Transverse colon (tissue), 4 donors: ENCODE results near the gene FAHD2A. TPM values are rescaled to one million over a fixed set of nuclear protein-coding genes. Genes with fewer than 3 reads are reported as not detected.
"Not testable (repeated sequence)": the region's sequence is repeated elsewhere in the genome, so short reads cannot be mapped to it uniquely, and the experiment has no call there.

Source experiments
- DNase-seq: peaks from one replicate; pipeline ENCODE4 v3.0.0-alpha.2; 2019
- H3K27ac ChIP-seq, 4 donors: fragments of 200-600 bp; sonication (generic); 2 replicates each; pipeline ENCODE4 v1.5.1; 2016 to 2018; ENCODE audit warnings: inconsistent platforms in 4 of 4
- H3K27me3 ChIP-seq: fragments of 200-600 bp; sonication (generic); 2 replicates; pipeline ENCODE4 v1.5.1; 2017; ENCODE audit warnings: inconsistent platforms
- H3K36me3 ChIP-seq, 4 donors: fragments of 200-600 bp; sonication (generic); 2 replicates each; pipeline ENCODE4 v1.5.1; 2017 to 2019; ENCODE audit warnings: inconsistent platforms in 4 of 4
- H3K4me1 ChIP-seq, 4 donors: fragments of 200-600 bp; sonication (generic); 2 replicates each; pipeline ENCODE4 v1.5.1; 2017 to 2020; ENCODE audit warnings: inconsistent platforms in 4 of 4
- H3K4me3 ChIP-seq, 4 donors: fragments of 200-600 bp; sonication (generic); 1 replicate in 1 of 4; 2 replicates in 3 of 4; pipeline versions ENCODE4 v1.5.1 to v1.6.1; 2017 to 2019; ENCODE audit warnings: inconsistent platforms in 4 of 4
- H3K9me3 ChIP-seq, 2 donors: fragments of 200-600 bp; sonication (generic); 2 replicates each; pipeline ENCODE4 v1.5.1; 2017 to 2019; ENCODE audit warnings: inconsistent platforms in 2 of 2
- WGBS, 2 donors: methylation state at CpG; one replicate each; pipeline ENCODE4 v1.1.5; 2018; ENCODE audit warnings: low coverage in 1 of 2; 5-methylcytosine and 5-hydroxymethylcytosine counted together
- in situ Hi-C, 4 donors: fragments of 200-750 bp; cut with MboI; loops; one replicate each; pipeline versions ENCODE4 v1.15.0 to v1.15.1; 2017; ENCODE audit warnings: low sequenced_read_pairs in 3 of 4, low pct_ligation_motif_present in 1 of 4, low pct_unique_long_range_greater_than_20kb in 1 of 4
- intact Hi-C: fragments of 100-400 bp; cut with DNase I; formaldehyde crosslinking; loops from one replicate; pipeline ENCODE4 v1.15.1; 2023; ENCODE audit warnings: low total_unique reads
- total RNA-seq, 4 donors: library from RNA; depleted of rRNA; stranded (reverse); fragments of >200 nt; gene quantifications; one replicate each; pipeline ENCODE4 v1.1.0, GENCODE V29; 2016

The FAHD2A gene
- total RNA-seq, 4 donors from 2014 or later, result 29.9 to 134 (median 42.7) TPM

DNA sequence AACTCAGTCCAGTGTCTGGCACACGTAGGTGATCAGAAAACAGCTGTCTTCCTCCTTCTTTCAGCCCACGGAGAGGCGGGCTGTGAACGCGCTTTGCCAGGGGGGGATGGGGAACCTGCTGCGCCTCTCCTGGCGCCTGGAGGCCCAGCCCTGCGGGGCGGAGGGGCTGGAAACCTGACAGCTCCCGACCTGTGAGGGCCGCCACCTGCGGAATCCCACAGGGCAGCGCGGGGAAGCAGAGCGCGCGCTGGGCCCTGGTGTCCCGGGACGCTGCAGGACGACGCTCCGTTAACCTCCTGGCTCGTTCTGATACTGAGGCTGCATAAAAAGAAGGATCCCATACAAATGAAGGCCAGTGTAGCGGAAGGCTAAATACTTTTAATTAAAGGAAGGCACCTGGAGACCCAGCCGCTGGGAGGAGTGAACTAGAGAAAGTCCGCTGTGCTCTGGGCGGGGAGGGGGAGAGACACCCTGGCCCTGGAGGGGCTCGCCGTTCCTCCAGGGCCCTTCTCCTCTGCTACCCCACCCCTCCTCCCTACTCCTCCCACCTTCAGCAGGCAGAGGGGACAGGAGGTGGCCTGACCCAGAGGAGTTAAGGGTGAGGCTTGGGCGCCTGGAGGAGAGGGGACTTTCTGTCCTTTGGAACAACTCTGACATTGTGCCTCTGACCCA lies 24.8 kb downstream of the FAHD2A start:
- H3K4me3 ChIP-seq, H3K27me3 ChIP-seq, H3K36me3 ChIP-seq, H3K9me3 ChIP-seq, intact Hi-C loops, in situ Hi-C loops, H3K27ac ChIP-seq, DNase-seq, H3K4me1 ChIP-seq: not testable (repeated sequence)
- WGBS, 2 donors, result 53% methylated on average over 5 of the region's 30 CpGs; no CpG with 5 or more reads in 1 of the 2 donors

DNA sequence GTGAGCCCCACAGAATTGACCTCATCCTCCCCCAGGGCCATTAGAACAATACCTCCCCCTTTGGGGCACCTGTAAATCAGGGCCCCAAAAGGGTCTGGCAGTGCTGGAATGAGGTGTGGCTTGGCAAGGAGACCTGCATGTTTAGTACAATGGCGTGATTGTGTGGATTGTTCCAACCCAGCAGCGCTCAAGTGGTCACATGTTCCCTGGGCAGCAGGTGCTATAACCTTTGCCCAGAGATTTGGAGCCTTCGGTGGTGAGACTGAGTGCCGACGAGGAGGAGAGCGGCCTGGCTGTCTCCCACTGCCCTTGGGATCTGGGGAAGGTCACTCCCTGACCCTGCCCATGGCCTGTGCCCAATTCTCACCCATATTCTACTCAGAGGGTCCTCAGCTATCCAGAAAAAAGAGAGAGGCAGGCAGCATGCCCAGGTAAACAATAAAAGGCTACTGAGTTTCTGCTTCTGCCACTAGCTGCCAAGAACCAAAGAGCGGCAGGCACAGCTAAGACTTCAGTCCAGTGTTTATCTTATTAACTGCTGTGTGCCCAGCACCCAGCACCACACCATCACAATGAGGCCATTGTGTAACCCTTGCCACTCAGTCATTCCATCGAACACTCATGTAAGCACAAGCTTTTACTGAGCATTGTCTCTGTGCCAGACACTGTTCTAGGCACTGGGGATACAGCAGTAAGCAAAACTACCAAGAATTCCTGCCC lies 27.4 kb downstream of the FAHD2A start:
- intact Hi-C loops, H3K27ac ChIP-seq, in situ Hi-C loops, H3K4me3 ChIP-seq, H3K4me1 ChIP-seq, DNase-seq, H3K36me3 ChIP-seq, H3K27me3 ChIP-seq, H3K9me3 ChIP-seq: not testable (repeated sequence)
- WGBS, 2 donors, result no CpG with 5 or more reads among the region's 8 CpGs

DNA sequence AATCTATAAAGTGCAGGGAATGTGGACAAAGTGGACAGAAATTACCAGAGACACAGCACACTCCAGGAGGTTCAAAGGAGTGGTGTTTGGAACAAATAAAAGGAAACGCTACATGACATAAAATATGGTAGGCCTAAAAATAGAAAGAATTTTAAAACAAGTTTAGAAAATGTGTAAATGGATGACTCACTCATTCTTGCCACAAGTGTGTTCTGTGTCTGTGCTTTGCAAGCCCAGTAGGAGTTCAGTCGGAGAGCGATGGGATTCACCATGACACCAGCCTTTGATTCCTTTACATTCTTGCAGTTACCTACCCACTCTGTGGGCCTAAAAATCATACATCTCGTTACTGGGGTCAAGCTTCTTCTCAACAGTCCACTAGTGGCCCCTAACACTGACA lies 30.9 kb downstream of the FAHD2A start:
- H3K4me1 ChIP-seq, intact Hi-C loops, DNase-seq, in situ Hi-C loops, H3K9me3 ChIP-seq, H3K4me3 ChIP-seq, H3K36me3 ChIP-seq, H3K27ac ChIP-seq, H3K27me3 ChIP-seq: not testable (repeated sequence)
- 71% methylated on average over 1 of the region's 4 CpGs; no CpG with 5 or more reads in 1 of the 2 donors for WGBS, 2 donors

DNA sequence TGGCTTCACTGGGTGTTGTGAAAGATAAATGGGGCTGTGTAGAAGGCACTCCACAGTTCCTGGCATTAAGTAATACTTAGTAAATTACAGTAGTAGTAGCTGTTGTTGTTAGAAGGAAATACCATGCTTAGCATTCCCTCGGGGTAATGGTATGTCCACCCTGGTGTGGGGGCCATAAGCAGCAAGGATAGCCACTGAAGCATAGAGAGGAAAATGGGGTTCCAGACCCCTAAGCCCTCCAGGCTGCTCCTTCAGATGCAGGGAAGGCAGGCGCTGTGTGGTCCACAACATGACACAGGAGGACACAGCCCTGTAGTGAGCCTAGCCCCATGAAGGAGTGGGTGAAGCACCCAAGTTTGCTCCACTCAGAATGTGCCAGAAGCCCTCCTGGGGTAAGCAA lies 31.5 kb downstream of the FAHD2A start:
- H3K4me3 ChIP-seq, H3K36me3 ChIP-seq, intact Hi-C loops, H3K4me1 ChIP-seq, H3K27me3 ChIP-seq, H3K9me3 ChIP-seq, DNase-seq, in situ Hi-C loops: not testable (repeated sequence)
- no CpG with 5 or more reads among the region's 2 CpGs for WGBS, 2 donors
- peak overlapping the region in 3 of 4 donors; percentile 41 to 65 (median 55) for H3K27ac ChIP-seq

DNA sequence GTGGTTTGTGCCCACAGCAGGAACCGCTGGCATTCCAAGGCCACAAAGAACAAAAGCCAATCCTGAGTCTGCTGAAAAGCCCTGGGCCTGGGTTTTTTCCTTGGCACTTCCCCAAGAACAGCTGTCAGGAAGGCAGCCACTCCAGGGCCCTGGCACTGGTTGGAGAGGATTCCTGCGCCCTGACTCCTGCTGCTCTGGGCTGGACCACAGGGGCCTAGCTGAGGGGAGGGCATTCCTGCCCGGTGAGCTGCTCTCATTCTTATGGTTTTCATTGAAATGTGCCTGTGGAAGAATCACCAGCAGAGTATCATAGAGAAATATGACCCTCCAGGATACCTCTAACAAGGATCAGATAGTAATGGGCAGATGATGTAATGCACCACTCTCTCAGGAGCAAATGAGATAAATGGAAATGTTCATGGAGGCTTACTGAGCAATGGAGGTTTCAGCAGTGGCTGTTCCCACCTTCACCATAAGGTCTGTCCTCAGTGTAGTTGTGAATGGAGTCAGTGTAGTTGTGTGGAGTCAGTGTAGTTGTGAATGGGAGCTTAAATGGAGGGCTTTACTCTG lies 32.1 kb downstream of the FAHD2A start:
- H3K36me3 ChIP-seq, H3K9me3 ChIP-seq, H3K27me3 ChIP-seq, intact Hi-C loops, H3K4me1 ChIP-seq, H3K4me3 ChIP-seq, DNase-seq, in situ Hi-C loops: not testable (repeated sequence)
- 58% methylated on average over 2 of the region's 3 CpGs; no CpG with 5 or more reads in 1 of the 2 donors for WGBS, 2 donors
- peak overlapping the region in 1 of 4 donors; percentile 45 for H3K27ac ChIP-seq

DNA sequence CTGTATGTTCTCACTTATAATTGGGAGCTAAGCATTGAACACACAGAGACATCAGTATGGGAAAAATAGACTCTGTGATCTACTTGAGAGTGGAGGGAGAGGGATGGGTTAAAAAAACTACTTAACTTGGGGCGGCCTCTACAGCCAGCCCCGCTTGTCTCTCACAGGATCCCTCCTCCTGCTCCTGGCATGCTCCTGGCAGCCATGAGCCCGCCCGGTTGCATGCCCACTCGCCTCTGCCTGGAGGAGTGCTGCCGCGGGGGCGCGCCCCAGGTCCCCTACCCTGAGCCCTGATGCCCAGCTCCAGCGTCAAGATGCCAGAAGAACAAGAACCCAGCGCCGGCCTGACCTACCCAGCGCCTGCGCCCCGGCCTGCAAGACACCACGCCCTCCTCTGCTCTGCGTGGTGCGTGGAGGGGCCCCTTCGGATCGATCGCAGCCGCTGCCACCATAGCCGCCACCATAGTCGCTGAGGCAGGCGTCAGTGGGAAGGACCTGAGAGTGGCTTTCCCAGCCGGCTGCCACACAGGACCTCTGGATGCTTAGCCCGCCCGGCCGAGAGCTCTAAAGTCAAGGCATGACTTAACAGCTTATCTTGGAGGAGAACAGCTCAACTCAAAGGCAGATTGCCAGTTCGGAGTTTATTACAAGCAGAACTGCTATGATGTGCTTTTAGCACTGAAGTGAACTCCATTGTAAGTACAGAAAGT lies 32.8 kb downstream of the FAHD2A start:
- H3K4me1 ChIP-seq, DNase-seq, intact Hi-C loops, H3K4me3 ChIP-seq, H3K36me3 ChIP-seq, H3K27ac ChIP-seq, in situ Hi-C loops, H3K9me3 ChIP-seq, H3K27me3 ChIP-seq: not testable (repeated sequence)
- no CpG with 5 or more reads among the region's 30 CpGs for WGBS, 2 donors

DNA sequence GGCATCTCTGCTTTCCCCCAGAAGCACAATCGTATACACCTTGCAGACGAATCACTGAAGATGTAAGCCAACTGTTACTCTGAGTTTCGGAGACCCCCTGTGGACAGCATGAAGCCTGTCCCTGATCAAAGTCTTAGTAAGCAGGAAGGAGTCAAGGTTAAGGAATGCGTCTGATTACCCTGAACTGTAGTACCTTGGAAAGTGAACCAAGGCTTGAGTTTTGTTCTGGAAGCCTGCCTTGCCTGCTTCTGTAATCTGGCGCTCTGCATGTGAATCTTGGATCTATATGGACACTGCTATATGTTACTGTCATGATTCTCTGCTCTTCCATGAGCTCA lies 33.3 kb downstream of the FAHD2A start:
- in situ Hi-C loops, H3K27ac ChIP-seq: not testable (repeated sequence)

DNA sequence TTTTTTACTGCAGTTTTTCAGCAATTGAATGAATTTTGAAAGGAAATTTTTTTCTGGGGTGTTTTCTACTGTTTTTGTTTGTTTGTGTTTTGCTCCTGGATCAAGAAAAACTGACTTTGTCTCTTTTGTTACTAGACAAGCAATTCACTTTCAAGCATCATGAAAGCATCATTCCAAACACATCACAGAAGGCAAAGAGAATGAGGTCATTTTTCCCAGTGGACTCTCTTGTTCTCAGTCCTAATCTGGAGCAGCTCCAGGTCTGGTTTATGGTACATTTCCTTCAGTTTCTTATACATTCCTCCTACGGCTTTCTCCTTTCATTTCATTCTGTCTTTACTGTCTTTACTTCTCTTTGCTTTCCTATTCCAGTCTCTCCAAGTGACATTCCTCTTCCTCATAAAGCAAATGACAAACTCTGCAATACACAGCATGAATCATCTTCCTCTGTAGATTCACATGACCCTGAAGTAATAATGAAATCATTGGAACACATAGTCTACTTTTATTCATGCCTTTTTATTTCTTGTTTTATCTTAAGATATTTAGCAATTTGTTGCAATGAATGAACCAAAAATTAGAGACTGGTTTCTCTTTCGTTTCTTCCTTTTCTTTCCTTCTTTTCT lies 40.1 kb downstream of the FAHD2A start:
- H3K4me1 ChIP-seq, intact Hi-C loops, in situ Hi-C loops, DNase-seq, H3K27ac ChIP-seq, H3K9me3 ChIP-seq, H3K4me3 ChIP-seq, H3K36me3 ChIP-seq, H3K27me3 ChIP-seq: not testable (repeated sequence)
- WGBS, 2 donors, result no CpG with 5 or more reads among the region's 2 CpGs

More for the DNA sequence above, 33.3 kb downstream of the FAHD2A start:
- H3K9me3 ChIP-seq, H3K4me3 ChIP-seq, H3K36me3 ChIP-seq, H3K4me1 ChIP-seq, DNase-seq, intact Hi-C loops, H3K27me3 ChIP-seq: not testable (repeated sequence)
- no CpG with 5 or more reads among the region's 5 CpGs for WGBS, 2 donors

DNA sequence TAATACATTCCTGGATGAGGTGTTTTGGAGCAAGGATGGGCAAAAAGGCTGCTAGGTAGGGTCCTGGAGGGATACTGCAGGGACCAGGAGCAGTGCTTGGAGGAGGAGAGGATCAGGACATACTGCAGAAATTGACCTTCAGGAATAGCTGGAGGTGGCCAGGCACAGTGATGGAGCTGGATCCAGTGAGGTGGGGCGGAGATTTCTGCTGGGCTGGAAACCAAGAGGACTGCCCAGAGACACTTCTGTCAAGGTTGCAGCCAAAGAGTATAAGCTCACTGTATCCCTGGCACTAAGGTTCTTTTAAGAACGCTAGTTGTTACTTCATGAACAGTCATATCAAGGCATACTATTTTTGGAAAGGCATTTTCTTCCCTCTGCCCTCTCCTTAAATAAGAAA lies 42.8 kb downstream of the FAHD2A start:
- in situ Hi-C loops, H3K27me3 ChIP-seq, DNase-seq, H3K4me1 ChIP-seq, H3K36me3 ChIP-seq, intact Hi-C loops, H3K27ac ChIP-seq, H3K9me3 ChIP-seq, H3K4me3 ChIP-seq: not testable (repeated sequence)
- WGBS, 2 donors, result no CpG with 5 or more reads among the region's 2 CpGs

DNA sequence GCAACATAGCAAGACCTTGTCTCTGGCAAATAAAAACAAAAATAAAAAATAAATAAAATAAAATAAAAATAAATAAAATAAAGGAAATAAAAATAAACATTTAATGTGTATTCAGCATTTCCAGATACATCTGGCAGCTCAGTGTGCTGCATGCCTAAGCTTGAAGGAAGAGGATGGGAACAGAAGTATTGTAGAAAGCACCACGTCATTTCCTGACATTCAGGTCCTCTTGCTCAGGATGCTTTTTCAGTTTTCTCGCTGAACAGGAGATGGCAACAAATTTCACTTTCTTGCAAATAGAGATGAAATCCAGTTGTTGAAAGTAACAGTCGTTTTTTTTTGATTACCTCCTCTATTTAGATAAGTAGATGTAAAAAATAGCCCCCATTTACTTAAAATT lies 60.8 kb downstream of the FAHD2A start:
- no CpG with 5 or more reads among the region's 3 CpGs for WGBS, 2 donors
- H3K4me3 ChIP-seq, DNase-seq, H3K27me3 ChIP-seq, H3K36me3 ChIP-seq, in situ Hi-C loops, H3K9me3 ChIP-seq, H3K27ac ChIP-seq, H3K4me1 ChIP-seq, intact Hi-C loops: not testable (repeated sequence)
